Smooth muscle cell (in vitro differentiated cells): ENCODE data around the gene CCL14. TPM values are rescaled to one million over a fixed set of nuclear protein-coding genes. Genes with fewer than 3 reads are reported as not detected.
"Not testable (repeated sequence)": the region's sequence is repeated elsewhere in the genome, so short reads cannot be mapped to it uniquely, and the experiment has no call there.

Experiments
- DNase-seq: peaks from one replicate; lab custom pipeline; 2025; ENCODE audit not compliant: unreplicated experiment; lab: John Stamatoyannopoulos, UW
- H2AFZ ChIP-seq: fragments of 200-600 bp; sonication (generic); 2 replicates; pipeline ENCODE4 v1.6.0; 2016; ENCODE audit warnings: antibody characterized with exemption, low read depth, mild to moderate bottlenecking
- H3F3A ChIP-seq: fragments of 200-600 bp; sonication (generic); 2 replicates; pipeline ENCODE4 v1.6.0; 2017; ENCODE audit warnings: antibody characterized with exemption, low read depth
- H3K27ac ChIP-seq: fragments of 200-600 bp; sonication (generic); 2 replicates; pipeline ENCODE4 v1.5.1; 2016; ENCODE audit warnings: low read depth, mild to moderate bottlenecking
- H3K27me3 ChIP-seq: fragments of 200-600 bp; sonication (generic); 2 replicates; pipeline ENCODE4 v1.6.1; 2016; ENCODE audit warnings: low read depth, mild to moderate bottlenecking
- H3K36me3 ChIP-seq: fragments of 200-600 bp; sonication (generic); 2 replicates; pipeline ENCODE4 v1.5.1; 2016; ENCODE audit warnings: low read depth
- H3K4me1 ChIP-seq: fragments of 200-600 bp; sonication (generic); 2 replicates; pipeline ENCODE4 v1.5.1; 2016; ENCODE audit warnings: low read depth
- H3K4me2 ChIP-seq: fragments of 200-600 bp; sonication (generic); 2 replicates; pipeline ENCODE4 v1.6.0; 2016; ENCODE audit warnings: mild to moderate bottlenecking
- H3K4me3 ChIP-seq: fragments of 200-600 bp; sonication (generic); 2 replicates; pipeline ENCODE4 v1.5.1; 2016; ENCODE audit warnings: mild to moderate bottlenecking
- H3K79me2 ChIP-seq: fragments of 200-600 bp; sonication (generic); 2 replicates; pipeline ENCODE4 v1.6.0; 2016; ENCODE audit warnings: low read depth, mild to moderate bottlenecking
- H3K9ac ChIP-seq: fragments of 200-600 bp; sonication (generic); 2 replicates; pipeline ENCODE4 v1.6.0; 2016; ENCODE audit warnings: low read depth
- H3K9me3 ChIP-seq: fragments of 200-600 bp; sonication (generic); replicated peaks from 2 replicates; pipeline ENCODE4 v1.5.1; 2016; ENCODE audit warnings: low read depth
- H4K20me1 ChIP-seq: fragments of 200-600 bp; sonication (generic); 2 replicates; pipeline ENCODE4 v1.6.0; 2016; ENCODE audit warnings: low read depth
- WGBS: methylation state at CpG from one replicate; pipeline ENCODE4 v1.1.7; 2016; ENCODE audit warnings: low lambda C conversion rate; 5-methylcytosine and 5-hydroxymethylcytosine counted together
- polyA plus RNA-seq: library from polyadenylated mRNA; unstranded; fragments of >200 nt; fragmentation: Nextera tagmentation; extraction: Ambion mirVana; gene quantifications from 2 replicates; pipeline ENCODE4 v1.2.1, GENCODE V29; 2016
- total RNA-seq: library from RNA; depleted of rRNA; stranded (reverse); fragments of >200 nt; gene quantifications from 2 replicates; pipeline ENCODE4 v1.2.3, GENCODE V29; 2014
- TF ChIP-seq, protein P1 (sequence below): fragments of 200-600 bp; sonication (generic); IDR thresholded peaks from 2 replicates; pipeline ENCODE4 v1.5.1; 2017; ENCODE audit warnings: borderline replicate concordance, mild to moderate bottlenecking, antibody characterized with exemption; ENCODE audit not compliant: insufficient read depth, poor library complexity, severe bottlenecking

CCL14 gene
- total and polyA plus RNA-seq, 2 experiments from 2014 or later = not detected

DNA sequence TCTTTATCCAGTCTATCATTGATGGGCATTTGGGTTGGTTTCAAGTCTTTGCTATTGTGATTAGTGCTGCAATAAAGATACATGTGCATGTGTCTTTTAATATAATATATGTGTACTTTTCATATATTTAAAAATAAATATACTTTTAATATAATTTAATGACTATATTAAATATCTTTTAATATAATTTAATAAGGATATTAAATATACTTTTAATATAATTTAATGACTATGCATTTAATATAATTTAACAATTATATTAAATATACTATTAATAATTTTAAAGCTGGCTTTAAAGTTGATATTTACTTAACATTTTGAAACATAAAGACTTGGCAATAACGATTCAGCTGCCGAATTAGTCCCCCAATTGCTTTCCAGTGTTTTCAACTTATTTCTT is 30.0 kb upstream of the CCL14 start:
- no peaks in the 10 kb centered on the region for H3F3A ChIP-seq

DNA sequence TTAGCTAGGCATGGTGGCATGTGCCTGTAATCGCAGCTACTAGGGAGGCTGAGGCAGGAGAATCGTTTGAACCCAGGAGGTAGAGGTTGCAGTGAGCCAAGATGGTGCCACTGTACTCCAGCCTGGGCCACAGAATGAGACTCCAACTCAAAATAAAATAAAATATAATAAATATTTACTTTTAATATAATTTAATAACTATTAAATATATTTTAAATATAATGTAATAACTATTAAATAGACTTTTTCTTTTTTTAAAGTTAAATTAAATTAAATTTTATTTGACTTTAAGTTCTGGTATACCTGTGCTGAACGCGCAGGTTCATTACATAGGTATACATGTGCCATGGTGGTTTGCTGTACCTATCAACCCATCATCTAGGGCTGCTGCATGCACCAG is 29.4 kb upstream of the CCL14 start:
- not testable (repeated sequence) for H3K36me3 ChIP-seq, H3K9ac ChIP-seq, H4K20me1 ChIP-seq, H3K4me1 ChIP-seq, H2AFZ ChIP-seq, H3K79me2 ChIP-seq, H3K4me3 ChIP-seq, H3K4me2 ChIP-seq, H3K9me3 ChIP-seq, DNase-seq, H3K27ac ChIP-seq, H3F3A ChIP-seq
- 89% methylated on average over 4 of the region's 4 CpGs for WGBS
- H3K27me3 ChIP-seq = peaks cover 21% of the 10 kb centered on the region

More for the DNA sequence above, 30.0 kb upstream of the CCL14 start:
- H4K20me1 ChIP-seq = no peaks in the 10 kb centered on the region
- no peaks in the 10 kb centered on the region for H3K4me1 ChIP-seq
- H3K9me3 ChIP-seq = no peaks in the 10 kb centered on the region
- no peak overlapping the region for H2AFZ ChIP-seq
- H3K27me3 ChIP-seq = peaks cover 22% of the 10 kb centered on the region
- H3K27ac ChIP-seq = no peak overlapping the region
- DNase-seq = no peak
- no peak overlapping the region for H3K9ac ChIP-seq
- WGBS = 95% methylated on average over 2 of the region's 2 CpGs
- H3K4me2 ChIP-seq = no peak overlapping the region
- H3K4me3 ChIP-seq = no peak overlapping the region
- no peaks in the 10 kb centered on the region for H3K79me2 ChIP-seq
- H3K36me3 ChIP-seq = no peaks in the 10 kb centered on the region
- TF ChIP-seq, protein P1, sequence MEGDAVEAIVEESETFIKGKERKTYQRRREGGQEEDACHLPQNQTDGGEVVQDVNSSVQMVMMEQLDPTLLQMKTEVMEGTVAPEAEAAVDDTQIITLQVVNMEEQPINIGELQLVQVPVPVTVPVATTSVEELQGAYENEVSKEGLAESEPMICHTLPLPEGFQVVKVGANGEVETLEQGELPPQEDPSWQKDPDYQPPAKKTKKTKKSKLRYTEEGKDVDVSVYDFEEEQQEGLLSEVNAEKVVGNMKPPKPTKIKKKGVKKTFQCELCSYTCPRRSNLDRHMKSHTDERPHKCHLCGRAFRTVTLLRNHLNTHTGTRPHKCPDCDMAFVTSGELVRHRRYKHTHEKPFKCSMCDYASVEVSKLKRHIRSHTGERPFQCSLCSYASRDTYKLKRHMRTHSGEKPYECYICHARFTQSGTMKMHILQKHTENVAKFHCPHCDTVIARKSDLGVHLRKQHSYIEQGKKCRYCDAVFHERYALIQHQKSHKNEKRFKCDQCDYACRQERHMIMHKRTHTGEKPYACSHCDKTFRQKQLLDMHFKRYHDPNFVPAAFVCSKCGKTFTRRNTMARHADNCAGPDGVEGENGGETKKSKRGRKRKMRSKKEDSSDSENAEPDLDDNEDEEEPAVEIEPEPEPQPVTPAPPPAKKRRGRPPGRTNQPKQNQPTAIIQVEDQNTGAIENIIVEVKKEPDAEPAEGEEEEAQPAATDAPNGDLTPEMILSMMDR = no peak

DNA sequence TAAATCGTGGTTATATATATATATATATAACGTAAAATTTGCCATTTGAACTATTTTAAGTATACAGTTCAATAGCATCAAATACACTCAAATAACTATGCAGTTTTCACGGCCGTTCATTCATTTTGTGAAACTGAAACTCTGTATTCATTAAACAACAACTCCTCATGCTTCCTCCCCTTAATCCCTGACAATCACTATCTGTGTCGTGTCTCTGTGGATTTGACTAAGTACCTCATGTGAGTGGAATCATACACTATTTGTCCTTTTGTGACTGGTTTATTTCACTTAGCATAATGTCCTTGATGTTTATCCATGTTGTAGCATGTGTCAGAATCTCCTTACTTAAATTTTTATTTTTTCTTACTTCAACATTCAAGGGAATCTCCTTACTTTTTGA is 28.4 kb upstream of the CCL14 start:
- WGBS = 81% methylated on average over 5 of the region's 5 CpGs
- TF ChIP-seq, protein P1 = no peak
- no peak for DNase-seq
- Histone ChIP-seq H3K9ac (no peak overlapping the region), H3F3A (no peaks in the 10 kb centered on the region), H3K4me2 (no peak overlapping the region), H3K27me3 (peaks cover 11% of the 10 kb centered on the region), H3K36me3 (no peaks in the 10 kb centered on the region), H3K9me3 (no peaks in the 10 kb centered on the region), H3K27ac (no peak overlapping the region), H3K79me2 (no peaks in the 10 kb centered on the region), H4K20me1 (no peaks in the 10 kb centered on the region), H3K4me3 (no peak overlapping the region), H3K4me1 (no peaks in the 10 kb centered on the region), H2AFZ (no peak overlapping the region)

DNA sequence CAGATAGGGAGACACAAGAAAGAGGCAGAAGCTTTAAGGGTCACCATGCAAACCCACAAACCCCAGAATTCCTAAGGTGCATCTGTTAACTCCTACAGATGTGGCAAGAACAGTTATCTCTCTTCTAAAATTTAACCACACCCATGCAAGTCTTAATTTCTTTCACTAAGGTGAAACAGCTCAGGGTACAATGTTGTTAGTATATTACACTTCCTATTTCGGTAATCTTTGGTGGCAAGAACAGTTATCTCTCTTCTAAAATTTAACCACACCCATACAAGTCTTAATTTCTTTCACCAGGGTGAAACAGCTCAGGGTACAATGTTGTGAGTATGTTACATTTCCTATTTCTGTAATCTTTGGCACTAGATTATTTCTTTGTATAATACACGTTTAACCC is 24.7 kb upstream of the CCL14 start:
- Histone ChIP-seq H3K36me3 (no peaks in the 10 kb centered on the region), H3K9ac (no peak overlapping the region), H3K27ac (no peak overlapping the region), H3F3A (no peaks in the 10 kb centered on the region), H3K4me2 (no peak overlapping the region), H2AFZ (no peak overlapping the region), H4K20me1 (no peaks in the 10 kb centered on the region), H3K27me3 (no peaks in the 10 kb centered on the region), H3K9me3 (no peaks in the 10 kb centered on the region), H3K4me3 (no peak overlapping the region), H3K79me2 (no peaks in the 10 kb centered on the region), H3K4me1 (no peaks in the 10 kb centered on the region)
- DNase-seq = no peak
- TF ChIP-seq, protein P1 = no peak
- WGBS = 71% methylated on average over 2 of the region's 2 CpGs
